ENCODE results near the gene PRKCA.

The PRKCA gene

DNA sequence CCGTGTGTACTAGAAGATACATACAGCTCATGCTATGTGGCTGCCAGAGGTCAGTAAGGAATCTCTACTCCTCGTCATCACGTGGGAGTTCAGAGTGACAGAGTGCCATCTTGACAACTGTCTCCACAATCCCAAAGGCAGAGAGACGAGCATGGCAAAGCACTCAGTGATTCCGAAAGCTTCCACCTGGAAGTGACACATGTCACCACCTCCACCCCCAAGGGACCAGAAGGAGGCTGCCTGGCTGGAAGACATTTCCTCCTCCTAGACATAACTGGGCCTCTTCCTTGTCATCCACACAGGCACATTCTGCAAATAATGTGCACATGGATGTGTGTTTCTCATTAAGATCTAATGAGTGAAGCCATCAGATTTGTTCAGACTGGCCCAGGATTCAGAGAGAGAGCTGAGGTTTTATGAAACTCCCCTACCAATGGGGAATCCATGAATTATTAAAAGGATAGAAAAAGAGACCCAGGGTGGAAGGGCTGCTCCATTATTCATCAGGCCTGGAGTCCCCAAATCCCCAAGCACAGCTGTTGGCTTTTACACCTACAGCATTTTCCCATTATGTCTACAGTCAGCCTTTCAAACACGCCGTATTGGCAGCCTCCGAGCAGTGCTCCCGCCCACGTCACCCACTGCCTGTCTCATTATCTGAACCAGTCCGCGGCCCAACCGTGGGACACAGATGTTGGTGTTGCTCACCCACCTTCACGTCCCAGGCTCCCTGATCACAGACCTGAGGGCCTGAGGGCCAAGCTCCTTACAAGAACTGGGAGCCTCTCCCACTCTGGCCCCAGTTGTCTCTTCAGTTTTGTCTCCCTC is 529.2 kb downstream of the PRKCA start:
- no peak for DNase-seq

- no peak for DNase-seq
Measured at GRCh38 chr17:66833201-66833600, 530.8 kb downstream of the PRKCA start.

DNA sequence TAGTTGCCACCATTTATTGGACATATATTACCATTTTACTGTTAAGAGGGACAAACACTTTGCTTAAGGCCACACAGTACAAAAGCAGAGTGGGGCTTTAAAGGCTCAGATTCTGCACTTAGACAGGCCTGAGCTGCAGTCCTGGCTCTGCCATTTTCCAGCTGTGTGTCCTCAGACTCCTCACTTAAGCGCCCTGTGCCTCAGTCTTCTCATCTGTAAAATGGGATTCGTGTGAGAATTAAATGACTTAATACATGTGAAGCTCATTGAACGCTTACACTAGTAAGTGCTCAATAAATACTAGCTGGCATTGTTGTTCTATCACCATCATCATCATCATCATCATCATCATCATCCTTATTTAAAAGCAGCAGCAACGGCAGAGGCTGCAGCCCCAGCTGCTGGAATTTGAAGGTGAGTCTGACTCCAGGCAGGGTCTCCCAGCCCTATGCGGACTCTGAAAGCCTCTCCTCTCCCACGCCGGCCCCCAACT is 532.1 kb downstream of the PRKCA start:
- DNase-seq: no peak

DNA sequence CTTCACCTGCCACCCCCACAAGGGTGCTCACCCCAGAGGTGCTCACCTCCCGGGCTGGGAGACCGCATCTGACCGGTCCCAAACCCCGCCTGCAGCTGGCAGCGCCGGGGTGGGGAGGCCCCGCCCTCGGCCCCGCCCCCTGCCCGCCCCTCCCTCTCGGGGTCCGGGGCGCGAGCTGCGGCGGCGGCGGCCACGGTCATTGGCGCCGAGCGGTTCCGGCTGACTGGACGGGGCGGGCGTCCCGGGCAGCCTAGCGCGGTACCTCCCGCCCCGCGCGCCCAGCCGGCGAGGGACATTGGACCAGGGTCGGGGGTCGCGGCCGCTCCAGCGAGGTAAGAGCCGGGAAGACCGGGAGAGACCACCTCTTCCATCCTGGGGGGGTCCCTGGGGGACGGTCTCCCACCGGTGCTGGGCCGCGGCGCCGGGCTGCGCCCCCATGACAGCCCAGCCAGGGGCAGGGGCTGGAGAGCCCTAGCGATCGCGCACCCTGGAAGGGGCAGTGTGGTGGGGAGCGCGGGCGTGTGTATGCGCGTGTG is 532.6 kb downstream of the PRKCA start, which contains the start of gene CACNG5:
Gene CACNG5 (plus strand): TSS at position 199 of the 536 bp plus-strand sequence. CDS start 42,216 bp downstream, outside the sequence.
- no peak for DNase-seq

- no peak for DNase-seq
Measured at GRCh38 chr17:66835476-66835875, 533.1 kb downstream of the PRKCA start.

GRCh38 chr17:66836063-66837005 is 533.9 kb downstream of the PRKCA start:
- no peak for DNase-seq

DNA sequence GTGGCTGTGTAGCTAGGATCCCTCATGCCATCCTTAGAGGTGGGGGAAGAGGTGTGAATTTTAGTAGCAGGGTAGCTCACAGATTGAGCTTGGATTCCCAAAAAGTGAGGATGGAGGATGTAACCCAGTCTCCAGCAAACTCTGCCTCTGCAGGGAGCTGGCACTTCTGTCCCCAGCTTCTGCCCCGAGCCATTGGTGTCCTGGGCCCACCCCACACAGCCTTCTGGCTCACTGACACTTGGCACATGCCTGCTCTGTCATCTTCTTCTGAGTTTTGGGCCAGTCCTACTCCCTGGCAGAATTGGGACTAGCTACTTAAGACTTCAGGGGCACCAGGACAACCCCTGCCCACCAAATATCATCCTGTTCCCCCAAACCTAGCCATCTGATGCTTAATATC is 534.8 kb downstream of the PRKCA start:
- no peak for DNase-seq

- no peak for DNase-seq
Measured at GRCh38 chr17:66837885-66838665, 535.7 kb downstream of the PRKCA start.

- DNase-seq: no peak
Measured at GRCh38 chr17:66839616-66840015, 537.2 kb downstream of the PRKCA start.

GRCh38 chr17:66840061-66840460 is 537.6 kb downstream of the PRKCA start:
- no peak for DNase-seq

DNA sequence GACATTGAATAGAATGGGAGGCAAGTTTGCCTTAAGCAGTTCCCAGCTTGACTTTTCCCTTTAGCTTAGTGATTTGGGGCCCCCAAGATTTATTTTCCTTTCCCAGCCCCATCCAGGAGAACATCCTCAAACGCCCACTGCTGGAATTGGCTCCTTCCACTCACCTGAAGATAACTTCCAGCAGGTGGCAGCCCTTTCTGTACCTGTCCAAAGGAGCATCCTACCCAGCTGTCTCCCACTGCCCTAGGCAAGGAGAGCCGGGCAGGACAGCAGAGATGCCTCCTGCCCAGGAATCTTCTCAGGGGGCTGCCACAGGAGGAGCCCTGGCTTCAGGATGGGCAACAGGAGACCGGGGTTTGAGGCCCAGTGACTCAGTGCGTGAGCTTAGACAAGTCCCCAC is 538.9 kb downstream of the PRKCA start:
- DNase-seq: no peak

DNA sequence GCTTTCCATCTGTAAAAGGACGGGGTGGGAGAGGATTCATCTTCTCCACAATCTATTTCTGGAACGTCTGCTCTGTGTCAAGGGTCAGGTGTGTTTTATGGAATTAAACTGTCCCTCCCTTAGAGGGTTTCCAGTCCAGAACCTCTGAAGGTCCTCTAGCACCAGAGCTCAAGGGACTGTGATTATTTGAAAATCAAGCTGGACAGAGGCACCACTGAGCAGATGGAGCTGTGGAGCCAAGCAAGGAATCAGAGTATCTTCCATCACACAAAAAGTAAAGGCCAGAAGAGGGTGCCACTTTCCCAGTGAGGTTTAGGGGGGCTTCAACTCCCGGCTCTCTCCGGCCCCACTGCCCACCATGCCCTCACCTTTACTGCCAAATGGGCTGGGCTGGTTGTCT is 539.3 kb downstream of the PRKCA start:
- DNase-seq: no peak

- DNase-seq: no peak
Measured at GRCh38 chr17:66842505-66842904, 540.1 kb downstream of the PRKCA start.

GRCh38 chr17:66842959-66843358 is 540.5 kb downstream of the PRKCA start:
- no peak for DNase-seq

GRCh38 chr17:66843627-66844026 is 541.2 kb downstream of the PRKCA start:
- DNase-seq: no peak

GRCh38 chr17:66847704-66848103 is 545.3 kb downstream of the PRKCA start:
- DNase-seq: no peak

DNA sequence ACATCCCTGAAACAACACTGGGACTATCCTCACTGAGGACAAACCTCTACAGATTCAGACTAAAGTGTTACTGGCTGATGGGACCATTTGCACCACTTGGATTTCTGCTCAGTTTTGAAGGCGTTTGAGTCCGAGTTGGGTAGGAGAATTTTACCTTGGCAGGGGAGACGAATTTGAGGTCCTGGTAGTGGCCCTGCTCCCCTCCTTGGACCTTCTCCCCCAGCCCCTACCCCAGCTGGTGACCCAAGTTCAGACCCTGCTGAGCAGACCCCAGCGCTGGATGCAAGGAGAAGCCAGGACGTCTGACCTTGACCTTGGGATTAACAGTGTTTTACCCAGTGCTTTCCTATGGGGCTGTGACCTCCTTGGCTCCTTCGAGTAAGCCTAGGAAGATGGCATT is 546.1 kb downstream of the PRKCA start:
- DNase-seq: no peak

DNA sequence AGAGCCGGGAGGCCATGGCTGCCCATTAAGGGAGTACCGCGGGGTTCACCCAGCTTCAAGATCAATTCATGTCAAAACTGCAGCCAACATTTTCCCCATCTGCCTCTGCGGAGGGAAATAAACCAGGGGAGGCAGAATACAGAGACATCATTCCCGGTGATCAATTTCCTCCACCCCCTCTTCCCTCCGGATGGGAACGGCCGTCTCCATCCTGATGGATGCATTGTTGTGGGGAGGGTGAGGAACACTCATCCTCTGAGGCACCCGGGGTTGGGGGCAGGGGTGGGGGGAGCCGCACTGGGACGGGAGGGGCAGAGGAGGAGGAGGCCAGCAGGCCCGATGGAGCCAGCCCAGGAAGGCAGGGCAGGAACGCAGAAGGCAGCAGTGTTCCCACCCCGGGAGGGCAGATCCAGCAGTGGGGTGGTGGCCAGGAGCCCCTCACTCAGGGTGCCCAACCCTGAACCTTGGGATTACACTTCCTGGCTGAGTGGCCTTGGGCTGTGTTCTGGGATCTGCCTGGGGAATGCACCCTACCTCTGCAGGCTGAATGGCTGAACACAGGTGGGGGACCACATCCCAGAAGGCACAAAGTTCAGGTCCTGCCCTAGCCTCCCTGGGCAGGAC is 546.7 kb downstream of the PRKCA start:
- DNase-seq: no peak

DNA sequence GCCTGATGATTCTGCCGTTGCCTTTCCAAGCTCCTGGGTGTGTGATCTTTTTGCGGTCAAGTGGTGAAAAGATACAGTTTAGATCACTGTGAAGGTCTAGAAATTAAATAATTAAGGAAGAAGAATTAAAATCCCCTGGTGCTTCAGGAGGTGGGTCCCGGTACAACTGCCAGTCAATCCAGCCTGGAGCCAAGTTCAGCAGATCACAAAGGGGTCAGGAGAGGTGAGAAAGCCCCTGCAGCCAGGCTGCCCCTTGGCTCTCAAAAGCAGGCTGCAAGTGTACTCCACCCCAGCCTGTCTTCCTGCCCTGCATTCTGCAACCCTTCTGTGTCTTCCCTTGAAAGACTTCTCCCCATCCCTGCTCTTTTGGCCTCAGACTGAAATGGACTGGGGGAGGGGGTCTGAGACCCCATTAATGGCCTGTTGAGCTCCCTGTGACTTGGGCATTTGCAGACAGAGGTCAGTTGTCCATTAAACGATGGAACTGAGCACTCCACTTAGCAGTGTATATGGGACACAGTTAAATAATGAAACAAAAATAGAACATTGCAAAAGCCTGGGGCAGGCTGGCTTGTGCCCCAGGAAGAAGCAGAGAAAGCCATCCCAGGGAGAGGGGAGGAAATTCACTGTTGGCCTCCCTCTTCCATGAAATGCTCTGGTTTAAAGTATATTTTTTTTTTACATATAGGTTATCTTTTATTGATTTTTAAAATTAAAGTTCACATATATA is 547.6 kb downstream of the PRKCA start:
- DNase-seq: no peak

DNA sequence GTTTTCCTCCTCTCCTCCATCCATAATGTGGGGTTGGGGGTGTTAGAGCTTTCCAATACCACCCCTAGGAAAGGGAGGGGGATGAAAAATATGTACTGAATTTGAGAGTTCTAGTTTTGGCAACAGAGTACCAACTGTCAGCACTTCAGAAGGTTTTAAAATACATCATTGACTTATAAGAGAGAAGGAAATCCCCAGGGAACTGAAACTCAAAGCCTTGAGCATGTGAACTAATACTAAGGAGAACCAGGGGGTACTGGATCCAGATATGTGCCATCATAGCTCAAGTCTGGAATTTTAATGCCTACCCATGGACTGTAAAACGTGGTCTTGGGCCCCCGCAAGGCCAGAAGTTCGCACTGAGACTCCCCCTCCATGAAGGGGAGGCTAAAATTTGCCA is 548.3 kb downstream of the PRKCA start:
- peak; percentile 50 for DNase-seq

GRCh38 chr17:66855204-66855603 is 552.8 kb downstream of the PRKCA start:
- DNase-seq: no peak
